Ureter (tissue), 1 donor: ENCODE results near the gene NXPE3. TPM values are rescaled to one million over a fixed set of nuclear protein-coding genes. Genes with fewer than 3 reads are reported as not detected.
A peak's percentile ranks its signal among the peaks of the same experiment; 100 is the strongest.

ENCODE experiments used
- DNase-seq: peaks from one replicate; pipeline ENCODE4 v3.0.0-alpha.2; 2020; ENCODE audit warnings: low spot score
- total RNA-seq: library from RNA; stranded (reverse); gene quantifications from one replicate; pipeline ENCODE4 v1.2.4, GENCODE V29; 2023
- donor health status: DM: yes; HTN: yes; CAD: no.

The NXPE3 gene
- total RNA-seq, 1 donor from 2014 or later, result 14.5 TPM

- DNase-seq, result peak; percentile 66
Measured at GRCh38 chr3:101828691-101829436, 49.9 kb downstream of the NXPE3 start.

GRCh38 chr3:101829437-101829830, 50.4 kb downstream of the NXPE3 start:
- DNase-seq, result no peak

- no peak for DNase-seq
Measured at GRCh38 chr3:101829874-101830273, 50.9 kb downstream of the NXPE3 start.

GRCh38 chr3:101833446-101833974, 54.5 kb downstream of the NXPE3 start:
- DNase-seq, result no peak

GRCh38 chr3:101835676-101836075, 56.7 kb downstream of the NXPE3 start:
- no peak for DNase-seq

- DNase-seq, result no peak
Measured at GRCh38 chr3:101836160-101836559, 57.1 kb downstream of the NXPE3 start.

GRCh38 chr3:101836652-101837598, 57.9 kb downstream of the NXPE3 start:
- no peak for DNase-seq

GRCh38 chr3:101838691-101839090, 59.7 kb downstream of the NXPE3 start:
- DNase-seq, result no peak

- DNase-seq, result no peak
Measured at GRCh38 chr3:101840066-101840465, 61.1 kb downstream of the NXPE3 start.

- DNase-seq, result no peak
Measured at GRCh38 chr3:101842245-101842934, 63.4 kb downstream of the NXPE3 start.

GRCh38 chr3:101842935-101843330, 63.9 kb downstream of the NXPE3 start:
- no peak for DNase-seq

GRCh38 chr3:101845425-101845824, 66.4 kb downstream of the NXPE3 start:
- DNase-seq, result no peak

GRCh38 chr3:101846709-101847108, 67.7 kb downstream of the NXPE3 start:
- no peak for DNase-seq

- no peak for DNase-seq
Measured at GRCh38 chr3:101847328-101847727, 68.3 kb downstream of the NXPE3 start.

- no peak for DNase-seq
Measured at GRCh38 chr3:101848326-101848725, 69.3 kb downstream of the NXPE3 start.

- peak; percentile 98 for DNase-seq
Measured at GRCh38 chr3:101848754-101849713, 70.0 kb downstream of the NXPE3 start, which contains the start of gene NFKBIZ. Gene NFKBIZ (plus strand): TSS chr3:101849514. CDS start chr3:101849629, 115 bp downstream.

- DNase-seq, result peak; percentile 51
Measured at GRCh38 chr3:101849714-101850245, 70.8 kb downstream of the NXPE3 start.

GRCh38 chr3:101850246-101851051, 71.4 kb downstream of the NXPE3 start:
- no peak for DNase-seq

GRCh38 chr3:101851072-101851770, 72.2 kb downstream of the NXPE3 start:
- DNase-seq, result no peak
